ENCODE results near the gene TMC7.

The TMC7 gene

DNA sequence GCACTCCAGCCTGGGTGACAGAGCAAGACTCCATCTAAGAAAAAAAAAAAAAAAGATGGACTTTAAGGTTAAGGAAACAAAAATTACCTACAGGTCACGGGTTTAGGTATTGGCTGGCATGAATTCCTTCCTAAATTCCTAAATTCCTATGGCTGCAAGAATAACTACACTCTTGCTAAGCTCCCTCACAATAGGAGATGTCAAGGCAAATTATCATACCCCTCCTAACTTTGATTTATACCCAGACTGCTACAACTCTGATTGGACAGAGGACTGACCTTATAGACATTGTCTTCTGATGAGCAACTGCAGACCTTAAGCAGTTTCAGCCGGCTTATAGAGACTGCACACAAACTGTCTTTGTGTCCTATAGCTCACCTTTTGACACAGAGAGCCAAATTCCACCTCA lies 25.1 kb upstream of the TMC7 start:
- no peak for DNase-seq
- no peaks in the 10 kb centered on the region for H3K79me2 ChIP-seq (ENCODE audit: low read length)
- H3K9me3 ChIP-seq (replicated peaks; ENCODE audit: insufficient read depth, low read length) = no peaks in the 10 kb centered on the region
- H3K4me1 ChIP-seq (ENCODE audit: low read length) = no peaks in the 10 kb centered on the region
- no peak overlapping the region for H3K4me3 ChIP-seq (ENCODE audit: low read length)
- no peak overlapping the region for H3K27ac ChIP-seq (ENCODE audit: low read length)
- no peak overlapping the region for H3K4me2 ChIP-seq (ENCODE audit: low read depth, low read length)
- no peaks in the 10 kb centered on the region for H3F3A ChIP-seq (ENCODE audit: insufficient read depth, low read length)
- no peaks in the 10 kb centered on the region for H3K36me3 ChIP-seq (replicated peaks; ENCODE audit: insufficient read depth, low read length)
- no peaks in the 10 kb centered on the region for H4K20me1 ChIP-seq (ENCODE audit: insufficient read depth, low read length)
- H3K9me2 ChIP-seq (replicated peaks; ENCODE audit: insufficient read depth, low read length) = no peaks in the 10 kb centered on the region
- TF ChIP-seq EZH2 (optimal IDR thresholded peaks at IDR 0.05; ENCODE audit: low read depth, low read length) (no peak), EZH2phosphoT487 (IDR thresholded peaks at IDR 0.05; ENCODE audit: low read length) (no peak)
- TF ChIP-seq, protein P1, sequence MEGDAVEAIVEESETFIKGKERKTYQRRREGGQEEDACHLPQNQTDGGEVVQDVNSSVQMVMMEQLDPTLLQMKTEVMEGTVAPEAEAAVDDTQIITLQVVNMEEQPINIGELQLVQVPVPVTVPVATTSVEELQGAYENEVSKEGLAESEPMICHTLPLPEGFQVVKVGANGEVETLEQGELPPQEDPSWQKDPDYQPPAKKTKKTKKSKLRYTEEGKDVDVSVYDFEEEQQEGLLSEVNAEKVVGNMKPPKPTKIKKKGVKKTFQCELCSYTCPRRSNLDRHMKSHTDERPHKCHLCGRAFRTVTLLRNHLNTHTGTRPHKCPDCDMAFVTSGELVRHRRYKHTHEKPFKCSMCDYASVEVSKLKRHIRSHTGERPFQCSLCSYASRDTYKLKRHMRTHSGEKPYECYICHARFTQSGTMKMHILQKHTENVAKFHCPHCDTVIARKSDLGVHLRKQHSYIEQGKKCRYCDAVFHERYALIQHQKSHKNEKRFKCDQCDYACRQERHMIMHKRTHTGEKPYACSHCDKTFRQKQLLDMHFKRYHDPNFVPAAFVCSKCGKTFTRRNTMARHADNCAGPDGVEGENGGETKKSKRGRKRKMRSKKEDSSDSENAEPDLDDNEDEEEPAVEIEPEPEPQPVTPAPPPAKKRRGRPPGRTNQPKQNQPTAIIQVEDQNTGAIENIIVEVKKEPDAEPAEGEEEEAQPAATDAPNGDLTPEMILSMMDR (IDR thresholded peaks at IDR 0.05; ENCODE audit: low read length) = no peak
- no peak overlapping the region for H3K9ac ChIP-seq (ENCODE audit: low read length)
- no peaks in the 10 kb centered on the region for H3K27me3 ChIP-seq (replicated peaks; ENCODE audit: insufficient read depth, low read length)
- no peak overlapping the region for H2AFZ ChIP-seq (ENCODE audit: low read length)

DNA sequence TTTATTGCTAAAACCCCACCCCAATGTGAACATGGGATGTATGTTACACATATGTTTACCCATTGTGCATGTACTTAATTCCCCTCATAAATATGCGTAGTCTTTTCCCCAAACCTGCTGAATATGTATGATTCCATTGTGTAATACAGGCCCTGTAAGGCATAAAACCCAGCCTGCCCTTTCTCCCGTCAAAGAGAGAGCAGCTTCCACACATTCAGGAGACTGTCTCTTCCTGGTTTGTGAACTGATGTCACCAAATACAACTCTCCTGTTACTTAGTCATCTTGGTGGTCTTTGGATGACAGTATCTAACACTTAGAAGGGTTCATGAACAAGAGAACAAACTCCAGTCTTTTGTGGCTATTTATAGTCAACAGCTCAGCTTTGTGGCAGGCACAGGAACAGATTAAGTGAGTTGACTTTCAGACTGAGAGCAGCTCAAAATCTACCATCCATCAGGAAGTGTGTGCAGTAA lies 24.7 kb upstream of the TMC7 start:
- Histone ChIP-seq H3K27ac (ENCODE audit: low read length) (no peak overlapping the region), H3K27me3 (replicated peaks; ENCODE audit: insufficient read depth, low read length) (no peaks in the 10 kb centered on the region), H3K4me1 (ENCODE audit: low read length) (no peaks in the 10 kb centered on the region), H3K4me2 (ENCODE audit: low read depth, low read length) (no peak overlapping the region), H3K9ac (ENCODE audit: low read length) (no peak overlapping the region), H2AFZ (ENCODE audit: low read length) (no peak overlapping the region), H3F3A (ENCODE audit: insufficient read depth, low read length) (no peaks in the 10 kb centered on the region), H3K79me2 (ENCODE audit: low read length) (no peaks in the 10 kb centered on the region), H3K9me3 (replicated peaks; ENCODE audit: insufficient read depth, low read length) (no peaks in the 10 kb centered on the region), H3K4me3 (ENCODE audit: low read length) (no peak overlapping the region), H4K20me1 (ENCODE audit: insufficient read depth, low read length) (no peaks in the 10 kb centered on the region), H3K36me3 (replicated peaks; ENCODE audit: insufficient read depth, low read length) (no peaks in the 10 kb centered on the region), H3K9me2 (replicated peaks; ENCODE audit: insufficient read depth, low read length) (no peaks in the 10 kb centered on the region)
- TF ChIP-seq, protein P1 (IDR thresholded peaks at IDR 0.05; ENCODE audit: low read length) = no peak
- TF ChIP-seq EZH2phosphoT487 (IDR thresholded peaks at IDR 0.05; ENCODE audit: low read length) (no peak), EZH2 (optimal IDR thresholded peaks at IDR 0.05; ENCODE audit: low read depth, low read length) (no peak)
- DNase-seq = no peak

DNA sequence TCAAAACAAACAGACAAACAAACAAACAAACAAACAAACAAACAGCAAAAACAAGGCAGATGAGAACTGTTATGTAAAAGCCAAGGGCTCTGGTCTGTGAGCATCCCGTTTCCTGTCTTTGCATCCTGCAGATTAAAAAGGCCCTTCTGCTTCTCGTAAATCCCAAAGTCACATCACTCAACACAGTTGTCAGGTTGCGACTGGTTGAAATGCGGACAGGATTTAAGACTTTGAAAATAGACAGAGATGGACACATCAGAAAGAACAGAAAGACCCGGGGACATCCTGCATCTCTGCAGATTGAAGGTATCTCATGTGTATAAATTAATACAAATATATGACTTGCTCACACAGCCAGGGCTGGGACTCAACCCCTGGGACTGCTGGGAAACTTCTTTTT lies 18.2 kb upstream of the TMC7 start:
- H3K27me3 ChIP-seq (replicated peaks; ENCODE audit: insufficient read depth, low read length) = no peaks in the 10 kb centered on the region
- no peaks in the 10 kb centered on the region for H3K36me3 ChIP-seq (replicated peaks; ENCODE audit: insufficient read depth, low read length)
- no peak for DNase-seq
- no peaks in the 10 kb centered on the region for H4K20me1 ChIP-seq (ENCODE audit: insufficient read depth, low read length)
- H3K9ac ChIP-seq (ENCODE audit: low read length) = no peak overlapping the region
- H3K4me2 ChIP-seq (ENCODE audit: low read depth, low read length) = no peak overlapping the region
- H3K79me2 ChIP-seq (ENCODE audit: low read length) = no peaks in the 10 kb centered on the region
- no peak overlapping the region for H3K4me3 ChIP-seq (ENCODE audit: low read length)
- H3K27ac ChIP-seq (ENCODE audit: low read length) = no peak overlapping the region
- H3K9me3 ChIP-seq (replicated peaks; ENCODE audit: insufficient read depth, low read length) = no peaks in the 10 kb centered on the region
- no peaks in the 10 kb centered on the region for H3K4me1 ChIP-seq (ENCODE audit: low read length)
- H2AFZ ChIP-seq (ENCODE audit: low read length) = no peak overlapping the region
- no peaks in the 10 kb centered on the region for H3K9me2 ChIP-seq (replicated peaks; ENCODE audit: insufficient read depth, low read length)
- H3F3A ChIP-seq (ENCODE audit: insufficient read depth, low read length) = no peaks in the 10 kb centered on the region
- TF ChIP-seq EZH2 (optimal IDR thresholded peaks at IDR 0.05; ENCODE audit: low read depth, low read length) = no peak
- no peak for TF ChIP-seq EZH2phosphoT487 (IDR thresholded peaks at IDR 0.05; ENCODE audit: low read length)
- TF ChIP-seq, protein P1 (IDR thresholded peaks at IDR 0.05; ENCODE audit: low read length) = no peak
